Stimulated activated CD4-positive, alpha-beta T cell treated with anti-CD3 and anti-CD28 coated beads, Interleukin-4, amount 100 ng/mL, for 1 hour (primary cell): Measurements from ENCODE around the gene TLR6.
A peak's percentile ranks its signal among the peaks of the same experiment; 100 is the strongest.

Experiments used
- DNase-seq: peaks from one replicate; pipeline ENCODE4 v3.0.0-alpha.2; 2020

TLR6 gene

GRCh38 chr4:38867478-38868058 lies 11.0 kb upstream of the TLR6 start, which contains the start of gene FAM114A1:
Gene FAM114A1 (plus strand): TSS chr4:38867806. CDS start chr4:38878079, 10,273 bp downstream.
- DNase-seq = peak; percentile 31

GRCh38 chr4:38866973-38867477 lies 10.4 kb upstream of the TLR6 start:
- DNase-seq = no peak

- no peak for DNase-seq
Observed at GRCh38 chr4:38865445-38865844, 8.8 kb upstream of the TLR6 start.

- no peak for DNase-seq
Observed at GRCh38 chr4:38861791-38862190, 5.2 kb upstream of the TLR6 start.

- DNase-seq = peak; percentile 47
Observed at GRCh38 chr4:38860788-38861424, 4.3 kb upstream of the TLR6 start.

- DNase-seq = no peak
Observed at GRCh38 chr4:38859501-38859900, 2.9 kb upstream of the TLR6 start.

- no peak for DNase-seq
Observed at GRCh38 chr4:38858097-38858420, 1.4 kb upstream of the TLR6 start.

- DNase-seq = peak; percentile 32
Observed at GRCh38 chr4:38857354-38858096, 908 bp upstream of the TLR6 start.

- DNase-seq = no peak
Observed at GRCh38 chr4:38856046-38856445, 571 bp downstream of the TLR6 start.

GRCh38 chr4:38855466-38855865 lies 1.2 kb downstream of the TLR6 start:
- DNase-seq = no peak

- no peak for DNase-seq
Observed at GRCh38 chr4:38846015-38846414, 10.6 kb downstream of the TLR6 start.

GRCh38 chr4:38842994-38843393 lies 13.6 kb downstream of the TLR6 start:
- DNase-seq = no peak

- DNase-seq = no peak
Observed at GRCh38 chr4:38837849-38838248, 18.8 kb downstream of the TLR6 start.

- no peak for DNase-seq
Observed at GRCh38 chr4:38837334-38837733, 19.3 kb downstream of the TLR6 start.

GRCh38 chr4:38834570-38834969 lies 22.0 kb downstream of the TLR6 start:
- DNase-seq = no peak

GRCh38 chr4:38832624-38833528 lies 23.7 kb downstream of the TLR6 start:
- no peak for DNase-seq

GRCh38 chr4:38832206-38832605 lies 24.4 kb downstream of the TLR6 start:
- no peak for DNase-seq

- no peak for DNase-seq
Observed at GRCh38 chr4:38831653-38832052, 25.0 kb downstream of the TLR6 start.

- DNase-seq = no peak
Observed at GRCh38 chr4:38829237-38829636, 27.4 kb downstream of the TLR6 start.

- no peak for DNase-seq
Observed at GRCh38 chr4:38823766-38824165, 32.9 kb downstream of the TLR6 start.

GRCh38 chr4:38822748-38823303 lies 33.8 kb downstream of the TLR6 start:
- no peak for DNase-seq

GRCh38 chr4:38821739-38822138 lies 34.9 kb downstream of the TLR6 start:
- DNase-seq = no peak
